22Rv1 (cell line): Measurements from ENCODE around the gene DMBX1.

Experiments
- CTCF ChIP-seq: fragments of 450-650 bp; IDR thresholded peaks from 2 replicates; pipeline ENCODE4 v1.5.1; 2017; ENCODE audit warnings: mild to moderate bottlenecking
- ZFX ChIP-seq: fragments of 450-650 bp; IDR thresholded peaks from 2 replicates; pipeline ENCODE4 v1.6.1; 2017; ENCODE audit warnings: antibody characterized with exemption, borderline replicate concordance

GRCh38 chr1:46485564-46486431 is 3.8 kb upstream of the DMBX1 start:
- TF ChIP-seq CTCF: no peak
- no peak for TF ChIP-seq ZFX
